ENCODE data around the gene MEN1. TPM values are rescaled to one million over a fixed set of nuclear protein-coding genes. Genes with fewer than 3 reads are reported as not detected.

Gene MEN1
- total RNA-seq, 1 experiment from 2014 or later: 61.6 TPM

- CTCF ChIA-PET: no interaction called here
These were observed 17.9 kb downstream of the MEN1 start for GRCh38 chr11:64792482-64792881.

GRCh38 chr11:64791781-64792291 is 18.5 kb downstream of the MEN1 start:
- no peak for DNase-seq
- no peaks in the 10 kb centered on the region for H3K36me3 ChIP-seq (ENCODE audit: low read depth)
- H3K4me3 ChIP-seq: no peak overlapping the region
- no peaks in the 10 kb centered on the region for H3F3A ChIP-seq (ENCODE audit: insufficient read depth, low read depth)
- no peaks in the 10 kb centered on the region for H3K27me3 ChIP-seq (ENCODE audit: insufficient read depth, low read depth)
- no peaks in the 10 kb centered on the region for H3K9me2 ChIP-seq (ENCODE audit: insufficient read depth)
- no peak overlapping the region for H3K27ac ChIP-seq
- ChIA-PET CTCF (interaction anchor here (0.5 kb wide), 1 partner anchor 10 kb away, joined by 3 read pairs; no protein-coding TSS in a partner anchor), POLR2A (ENCODE audit: unreplicated experiment) (no interaction called here)
- no peaks in the 10 kb centered on the region for H3K4me1 ChIP-seq (replicated peaks; ENCODE audit: insufficient read depth)
- H3K9me3 ChIP-seq (ENCODE audit: insufficient read depth, low read depth): no peaks in the 10 kb centered on the region
- H4K20me1 ChIP-seq (ENCODE audit: insufficient read depth): no peaks in the 10 kb centered on the region
- no peak for TF ChIP-seq EZH2 (IDR thresholded peaks at IDR 0.05; ENCODE audit: low read depth)
- TF ChIP-seq CTCF (conservative IDR thresholded peaks at IDR 0.05): no peak
- intact Hi-C loops (cut with micrococcal nuclease; ENCODE audit: unreplicated experiment): no loop called here
- no peak overlapping the region for H2AFZ ChIP-seq
- no peaks in the 10 kb centered on the region for H3K79me2 ChIP-seq (ENCODE audit: low read depth)
- H3K4me2 ChIP-seq: no peak overlapping the region
- BruUV-seq (replicated peaks): no TSS peak

More at GRCh38 chr11:64792482-64792881, 17.9 kb downstream of the MEN1 start:
- POLR2A ChIA-PET (ENCODE audit: unreplicated experiment): interaction anchor here (0.6 kb wide), 1 partner anchor 1010 kb away, joined by 5 read pairs; no protein-coding TSS in a partner anchor
- Histone ChIP-seq H3K36me3 (ENCODE audit: low read depth) (no peaks in the 10 kb centered on the region), H3K9me2 (ENCODE audit: insufficient read depth) (no peaks in the 10 kb centered on the region), H4K20me1 (ENCODE audit: insufficient read depth) (no peaks in the 10 kb centered on the region), H3K4me2 (no peak overlapping the region), H3K4me1 (replicated peaks; ENCODE audit: insufficient read depth) (no peaks in the 10 kb centered on the region), H3F3A (ENCODE audit: insufficient read depth, low read depth) (no peaks in the 10 kb centered on the region), H3K4me3 (no peak overlapping the region), H3K79me2 (ENCODE audit: low read depth) (no peaks in the 10 kb centered on the region), H3K9me3 (ENCODE audit: insufficient read depth, low read depth) (no peaks in the 10 kb centered on the region), H2AFZ (no peak overlapping the region), H3K27me3 (ENCODE audit: insufficient read depth, low read depth) (no peaks in the 10 kb centered on the region), H3K27ac (no peak overlapping the region)
- intact Hi-C loops (cut with micrococcal nuclease; ENCODE audit: unreplicated experiment): no loop called here
- DNase-seq: no peak
- TF ChIP-seq EZH2 (IDR thresholded peaks at IDR 0.05; ENCODE audit: low read depth) (no peak), CTCF (conservative IDR thresholded peaks at IDR 0.05) (no peak)
- no TSS peak for BruUV-seq (replicated peaks)

- no peaks in the 10 kb centered on the region for H3K27me3 ChIP-seq (ENCODE audit: insufficient read depth, low read depth)
These were observed 19.9 kb downstream of the MEN1 start for GRCh38 chr11:64790205-64791095.

More at GRCh38 chr11:64790205-64791095, 19.9 kb downstream of the MEN1 start:
- CTCF ChIA-PET: no interaction called here
- no peak for TF ChIP-seq EZH2 (IDR thresholded peaks at IDR 0.05; ENCODE audit: low read depth)
- TF ChIP-seq CTCF (conservative IDR thresholded peaks at IDR 0.05): no peak
- H3K9me2 ChIP-seq (ENCODE audit: insufficient read depth): no peaks in the 10 kb centered on the region
- intact Hi-C loops (cut with micrococcal nuclease; ENCODE audit: unreplicated experiment): no loop called here
- no peaks in the 10 kb centered on the region for H4K20me1 ChIP-seq (ENCODE audit: insufficient read depth)
- H3K4me2 ChIP-seq: no peak overlapping the region
- H3K4me1 ChIP-seq (replicated peaks; ENCODE audit: insufficient read depth): no peaks in the 10 kb centered on the region
- no peaks in the 10 kb centered on the region for H3F3A ChIP-seq (ENCODE audit: insufficient read depth, low read depth)
- BruUV-seq (replicated peaks): no TSS peak
- POLR2A ChIA-PET (ENCODE audit: unreplicated experiment): no interaction called here
- no peaks in the 10 kb centered on the region for H3K9me3 ChIP-seq (ENCODE audit: insufficient read depth, low read depth)
- no peak overlapping the region for H3K4me3 ChIP-seq
- H3K36me3 ChIP-seq (ENCODE audit: low read depth): no peaks in the 10 kb centered on the region
- no peak overlapping the region for H3K27ac ChIP-seq
- H3K79me2 ChIP-seq (ENCODE audit: low read depth): no peaks in the 10 kb centered on the region
- DNase-seq: no peak
- H2AFZ ChIP-seq: no peak overlapping the region
